Renal cortex interstitium (tissue), 11 donors: ENCODE data around the gene VSNL1. TPM values are rescaled to one million over a fixed set of nuclear protein-coding genes. Genes with fewer than 3 reads are reported as not detected.

Experiments
- DNase-seq, 11 donors: peaks; one replicate each; pipeline ENCODE4 v3.0.0-alpha.2; 2013; ENCODE audit warnings: low read depth in 9 of 11, low spot score in 4 of 11; ENCODE audit errors: extremely low read depth in 1 of 11
- polyA plus RNA-seq, 3 donors: library from polyadenylated mRNA; unstranded; fragments of 120-200 nt; gene quantifications; one replicate each; pipeline ENCODE4 v1.2.1, GENCODE V29; 2013; ENCODE audit not compliant: insufficient read length in 3 of 3

The VSNL1 gene
- polyA plus RNA-seq, 3 donors, result 3.8 to 5.2 (median 4.2) TPM

- no peak for DNase-seq
Observed at GRCh38 chr2:17626986-17627385, 86.5 kb downstream of the VSNL1 start.

GRCh38 chr2:17627434-17627833, 86.9 kb downstream of the VSNL1 start:
- no peak for DNase-seq

GRCh38 chr2:17628349-17629261, 88.1 kb downstream of the VSNL1 start:
- DNase-seq, result no peak

- no peak for DNase-seq
Observed at GRCh38 chr2:17630089-17630488, 89.6 kb downstream of the VSNL1 start.

GRCh38 chr2:17634997-17635396, 94.5 kb downstream of the VSNL1 start:
- DNase-seq, result no peak

GRCh38 chr2:17636257-17636656, 95.8 kb downstream of the VSNL1 start:
- DNase-seq, result no peak

GRCh38 chr2:17637131-17637906, 96.8 kb downstream of the VSNL1 start:
- DNase-seq, result no peak

GRCh38 chr2:17638196-17638743, 97.8 kb downstream of the VSNL1 start:
- DNase-seq, result no peak

GRCh38 chr2:17640406-17640805, 99.9 kb downstream of the VSNL1 start:
- DNase-seq, result no peak

- no peak for DNase-seq
Observed at GRCh38 chr2:17643031-17643615, 102.6 kb downstream of the VSNL1 start.

GRCh38 chr2:17644997-17645720, 104.7 kb downstream of the VSNL1 start:
- no peak for DNase-seq

GRCh38 chr2:17646081-17646554, 105.6 kb downstream of the VSNL1 start:
- peak; percentile 54 to 85 (median 74) for DNase-seq

- no peak for DNase-seq
Observed at GRCh38 chr2:17646838-17647701, 106.6 kb downstream of the VSNL1 start.

GRCh38 chr2:17648581-17648980, 108.1 kb downstream of the VSNL1 start:
- no peak for DNase-seq

- DNase-seq, result no peak
Observed at GRCh38 chr2:17649026-17649425, 108.5 kb downstream of the VSNL1 start.

- no peak for DNase-seq
Observed at GRCh38 chr2:17652681-17653394, 112.3 kb downstream of the VSNL1 start.

GRCh38 chr2:17657759-17658158, 117.3 kb downstream of the VSNL1 start:
- DNase-seq, result no peak
